SK-MEL-5 (cell line): ENCODE results near the gene ZNF862. TPM values are rescaled to one million over a fixed set of nuclear protein-coding genes. Genes with fewer than 3 reads are reported as not detected.

Experiments used
- small RNA-seq, 2 experiments: library from RNA; depleted of rRNA; stranded (forward); fragments of <200 nt; gene quantifications; one replicate each; pipeline ENCODE3, GENCODE V24; 2014
- total RNA-seq: library from RNA; depleted of rRNA; stranded (reverse); fragments of >200 nt; shearing (Covaris generic); gene quantifications from 2 replicates; pipeline ENCODE4 v1.2.3, GENCODE V29; 2014; rRNA removed

Gene ZNF862
- total RNA-seq, 1 experiment from 2014 or later, result 3.8 TPM

Small RNAs within 50 kb of the gene (small RNA-seq; reads per million reads assigned to genes)
- 0 reads per million in 2 experiments for gene AC093458.1

Other genes starting within 250 kb of the ZNF862 start
- 0.13 TPM in 1 of 2 replicates, not detected in the other for gene ZNF467, start 64.8 kb upstream of the ZNF862 start, total RNA-seq
- gene ATP6V0E2, start 35.6 kb downstream of the ZNF862 start, total RNA-seq, result 25.8 and 30.3 TPM in 2 replicates